Adrenal gland (tissue), 5 donors: ENCODE results near the gene PUS7.
"Not testable (repeated sequence)": the region's sequence is repeated elsewhere in the genome, so short reads cannot be mapped to it uniquely, and the experiment has no call there.

ENCODE experiments used
- POLR2A ChIP-seq, 2 donors: fragments of 450-650 bp; IDR thresholded peaks; one replicate each; pipeline ENCODE4 v1.6.1; 2017; ENCODE audit warnings: antibody characterized with exemption in 2 of 2, mild to moderate bottlenecking in 2 of 2, moderate library complexity in 1 of 2
- TF ChIP-seq, protein P1 (sequence below), 6 experiments: fragments of 450-650 bp in 4 of 6; fragments of 200-600 bp in 2 of 6; sonication (generic) in 1 of 6; IDR thresholded peaks; 1 replicate in 5 of 6; 2 replicates in 1 of 6; pipeline versions ENCODE4 v1.5.1 to v1.8.0; 2016 to 2021; ENCODE audit warnings: antibody characterized with exemption in 6 of 6, mild to moderate bottlenecking in 2 of 6, moderate library complexity in 1 of 6
- donor health status: DM: no; HTN: no; CAD: no.

DNA sequence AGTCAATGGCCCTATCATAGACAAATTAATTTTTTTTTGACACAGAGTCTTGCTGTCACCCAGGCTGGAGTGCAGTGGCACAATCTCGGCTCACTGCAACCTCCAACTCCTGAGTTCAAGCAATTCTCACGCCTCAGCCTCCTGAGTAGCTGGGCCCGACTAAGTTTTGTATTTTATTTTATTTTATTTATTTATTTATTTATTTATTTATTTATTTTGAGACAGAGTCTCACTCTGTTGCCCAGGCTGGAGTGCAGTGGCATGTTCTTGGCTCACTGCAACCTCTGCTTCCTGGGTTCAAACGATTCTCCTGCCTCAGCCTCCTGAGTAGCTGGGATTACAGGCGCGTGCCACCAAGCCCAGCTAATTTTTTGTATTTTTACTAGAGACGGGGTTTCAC lies 6.5 kb downstream of the PUS7 start:
- TF ChIP-seq, protein P1, sequence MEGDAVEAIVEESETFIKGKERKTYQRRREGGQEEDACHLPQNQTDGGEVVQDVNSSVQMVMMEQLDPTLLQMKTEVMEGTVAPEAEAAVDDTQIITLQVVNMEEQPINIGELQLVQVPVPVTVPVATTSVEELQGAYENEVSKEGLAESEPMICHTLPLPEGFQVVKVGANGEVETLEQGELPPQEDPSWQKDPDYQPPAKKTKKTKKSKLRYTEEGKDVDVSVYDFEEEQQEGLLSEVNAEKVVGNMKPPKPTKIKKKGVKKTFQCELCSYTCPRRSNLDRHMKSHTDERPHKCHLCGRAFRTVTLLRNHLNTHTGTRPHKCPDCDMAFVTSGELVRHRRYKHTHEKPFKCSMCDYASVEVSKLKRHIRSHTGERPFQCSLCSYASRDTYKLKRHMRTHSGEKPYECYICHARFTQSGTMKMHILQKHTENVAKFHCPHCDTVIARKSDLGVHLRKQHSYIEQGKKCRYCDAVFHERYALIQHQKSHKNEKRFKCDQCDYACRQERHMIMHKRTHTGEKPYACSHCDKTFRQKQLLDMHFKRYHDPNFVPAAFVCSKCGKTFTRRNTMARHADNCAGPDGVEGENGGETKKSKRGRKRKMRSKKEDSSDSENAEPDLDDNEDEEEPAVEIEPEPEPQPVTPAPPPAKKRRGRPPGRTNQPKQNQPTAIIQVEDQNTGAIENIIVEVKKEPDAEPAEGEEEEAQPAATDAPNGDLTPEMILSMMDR (IDR thresholded peaks at IDR 0.05), result not testable (repeated sequence)
- TF ChIP-seq POLR2A (IDR thresholded peaks at IDR 0.05), result not testable (repeated sequence)
